MCF 10A (cell line): Measurements from ENCODE around the gene DNAH5. TPM values are rescaled to one million over a fixed set of nuclear protein-coding genes. Genes with fewer than 3 reads are reported as not detected.

Source experiments
- Bru-seq: library from RNA; stranded (reverse); fragments of 400-500 nt; gene quantifications from one replicate; lab custom pipeline; 2021; lab: Mats Ljungman, UMichigan
- BruChase-seq, 2 experiments: library from RNA; stranded (reverse); fragments of 400-500 nt; gene quantifications; one replicate each; lab custom pipeline; 2021; lab: Mats Ljungman, UMichigan
- BruUV-seq: library from RNA; stranded (reverse); fragments of 400-500 nt; replicated peaks from 2 replicates; lab custom pipeline; 2021; lab: Mats Ljungman, UMichigan
- CTCF ChIA-PET: fragments of 300-600 bp; sonication (Branson Sonifier 250); formaldehyde crosslinking; extraction: SDS; loops from one replicate; lab custom pipeline; 2021; ENCODE audit warnings: antibody characterized with exemption, inconsistent platforms; lab: Yijun Ruan, JAX
- POLR2A ChIA-PET: fragments of 300-600, 350-650 bp; sonication (Branson Sonifier 250); formaldehyde crosslinking; extraction: SDS; loops from one replicate; lab custom pipeline; 2020; ENCODE audit warnings: antibody characterized with exemption, inconsistent platforms; lab: Yijun Ruan, JAX
- DNase-seq: peaks from one replicate; pipeline ENCODE4 v3.0.0-alpha.2; 2018; ENCODE audit not compliant: unreplicated experiment
- H3K27ac Mint-ChIP-seq: one replicate; pipeline ENCODE4 v1.8.0; 2022; ENCODE audit warnings: mild to moderate bottlenecking, low read depth, mixed read lengths; ENCODE audit not compliant: unreplicated experiment
- H3K27me3 Mint-ChIP-seq: one replicate; pipeline ENCODE4 v1.8.0; 2022; ENCODE audit warnings: mixed read lengths; ENCODE audit not compliant: insufficient read depth, unreplicated experiment
- H3K36me3 Mint-ChIP-seq: one replicate; pipeline ENCODE4 v1.8.0; 2022; ENCODE audit warnings: mild to moderate bottlenecking, moderate library complexity, mixed read lengths; ENCODE audit not compliant: insufficient read depth, unreplicated experiment
- H3K4me1 Mint-ChIP-seq: one replicate; pipeline ENCODE4 v1.8.0; 2022; ENCODE audit warnings: mixed read lengths; ENCODE audit not compliant: insufficient read depth, unreplicated experiment
- H3K4me3 Mint-ChIP-seq: one replicate; pipeline ENCODE4 v1.8.0; 2022; ENCODE audit warnings: mild to moderate bottlenecking, moderate library complexity, mixed read lengths; ENCODE audit not compliant: unreplicated experiment
- H3K9me3 Mint-ChIP-seq: one replicate; pipeline ENCODE4 v1.8.0; 2022; ENCODE audit warnings: mixed read lengths; ENCODE audit not compliant: unreplicated experiment
- intact Hi-C: fragments of 100-400 bp; cut with micrococcal nuclease; formaldehyde crosslinking; loops from 2 replicates; pipeline ENCODE4 v1.14.1; 2022
- long read RNA-seq: library from polyadenylated mRNA; stranded (forward); transcript quantifications from one replicate; pipeline ENCODE4 v2.0.0, GENCODE V29; 2022
- total RNA-seq: library from RNA; stranded (reverse); gene quantifications from 2 replicates; pipeline ENCODE4 v1.2.3, GENCODE V29; 2022
- TF ChIP-seq, protein P1 (sequence below): fragments of 200-600 bp; IDR thresholded peaks from one replicate; pipeline ENCODE4 v1.8.0; 2022; ENCODE audit warnings: antibody characterized with exemption, mild to moderate bottlenecking; ENCODE audit not compliant: unreplicated experiment

Gene DNAH5, protein sequence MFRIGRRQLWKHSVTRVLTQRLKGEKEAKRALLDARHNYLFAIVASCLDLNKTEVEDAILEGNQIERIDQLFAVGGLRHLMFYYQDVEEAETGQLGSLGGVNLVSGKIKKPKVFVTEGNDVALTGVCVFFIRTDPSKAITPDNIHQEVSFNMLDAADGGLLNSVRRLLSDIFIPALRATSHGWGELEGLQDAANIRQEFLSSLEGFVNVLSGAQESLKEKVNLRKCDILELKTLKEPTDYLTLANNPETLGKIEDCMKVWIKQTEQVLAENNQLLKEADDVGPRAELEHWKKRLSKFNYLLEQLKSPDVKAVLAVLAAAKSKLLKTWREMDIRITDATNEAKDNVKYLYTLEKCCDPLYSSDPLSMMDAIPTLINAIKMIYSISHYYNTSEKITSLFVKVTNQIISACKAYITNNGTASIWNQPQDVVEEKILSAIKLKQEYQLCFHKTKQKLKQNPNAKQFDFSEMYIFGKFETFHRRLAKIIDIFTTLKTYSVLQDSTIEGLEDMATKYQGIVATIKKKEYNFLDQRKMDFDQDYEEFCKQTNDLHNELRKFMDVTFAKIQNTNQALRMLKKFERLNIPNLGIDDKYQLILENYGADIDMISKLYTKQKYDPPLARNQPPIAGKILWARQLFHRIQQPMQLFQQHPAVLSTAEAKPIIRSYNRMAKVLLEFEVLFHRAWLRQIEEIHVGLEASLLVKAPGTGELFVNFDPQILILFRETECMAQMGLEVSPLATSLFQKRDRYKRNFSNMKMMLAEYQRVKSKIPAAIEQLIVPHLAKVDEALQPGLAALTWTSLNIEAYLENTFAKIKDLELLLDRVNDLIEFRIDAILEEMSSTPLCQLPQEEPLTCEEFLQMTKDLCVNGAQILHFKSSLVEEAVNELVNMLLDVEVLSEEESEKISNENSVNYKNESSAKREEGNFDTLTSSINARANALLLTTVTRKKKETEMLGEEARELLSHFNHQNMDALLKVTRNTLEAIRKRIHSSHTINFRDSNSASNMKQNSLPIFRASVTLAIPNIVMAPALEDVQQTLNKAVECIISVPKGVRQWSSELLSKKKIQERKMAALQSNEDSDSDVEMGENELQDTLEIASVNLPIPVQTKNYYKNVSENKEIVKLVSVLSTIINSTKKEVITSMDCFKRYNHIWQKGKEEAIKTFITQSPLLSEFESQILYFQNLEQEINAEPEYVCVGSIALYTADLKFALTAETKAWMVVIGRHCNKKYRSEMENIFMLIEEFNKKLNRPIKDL (N-terminal part only)
- total RNA-seq, result 0.05 and 0.07 TPM in 2 replicates
- Bru-seq, nascent RNA, result percentile 16 among the genes with signal in this experiment
- percentile 11 among the genes with signal in this experiment for BruChase-seq, experiment 1, labeled RNA remaining after a 6-hour chase
- percentile 18 among the genes with signal in this experiment for BruChase-seq, experiment 2, labeled RNA remaining after a 2-hour chase
- long read RNA-seq, result 0 reads

DNA sequence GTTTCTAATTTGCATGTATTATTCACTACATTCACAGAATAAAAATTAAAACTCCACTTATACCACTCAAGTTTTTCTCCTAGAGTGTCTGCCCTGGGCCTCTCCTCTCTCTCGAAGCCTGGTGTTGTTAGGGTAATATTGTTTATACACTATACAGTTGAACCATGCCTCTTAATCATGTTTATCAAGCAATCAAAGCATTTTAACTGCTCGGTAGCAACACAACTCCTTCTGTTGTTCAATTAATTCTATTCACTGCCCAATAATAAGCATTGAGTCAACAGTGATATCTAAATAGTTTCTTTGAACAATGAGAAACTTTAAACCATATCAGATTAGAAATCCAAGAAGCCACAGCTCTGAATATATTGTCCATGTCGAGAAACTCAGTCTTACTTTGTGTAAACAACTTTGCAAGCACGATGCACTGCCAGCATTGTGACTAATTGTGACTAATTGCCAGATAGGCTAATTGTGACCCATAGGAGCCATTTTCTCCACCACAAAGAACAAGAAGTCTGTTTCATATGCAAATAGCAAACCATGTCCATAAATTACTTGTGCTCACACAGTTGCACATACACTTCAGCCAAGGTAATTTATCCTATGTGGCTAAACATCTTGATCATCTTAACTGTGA lies at the start of gene DNAH5:
TSS of gene DNAH5 (minus strand) at position 129 of the 640 bp plus-strand sequence. CDS start 250 bp downstream, outside the sequence.
- Mint-ChIP-seq H3K4me1 (no peaks in the 10 kb centered on the region), H3K4me3 (no peak within 1 kb of the TSS), H3K9me3 (no peaks in the 10 kb centered on the region), H3K27ac (no peak within 1 kb of the TSS), H3K36me3 (no peaks in the 10 kb centered on the region), H3K27me3 (no peaks in the 10 kb centered on the region)
- ChIA-PET POLR2A (no interaction called here), CTCF (interaction anchor here (0.6 to 1.3 kb wide), 2 partner anchors 13 to 699 kb away, joined by 3 read pairs; no protein-coding TSS in a partner anchor)
- TF ChIP-seq, protein P1, sequence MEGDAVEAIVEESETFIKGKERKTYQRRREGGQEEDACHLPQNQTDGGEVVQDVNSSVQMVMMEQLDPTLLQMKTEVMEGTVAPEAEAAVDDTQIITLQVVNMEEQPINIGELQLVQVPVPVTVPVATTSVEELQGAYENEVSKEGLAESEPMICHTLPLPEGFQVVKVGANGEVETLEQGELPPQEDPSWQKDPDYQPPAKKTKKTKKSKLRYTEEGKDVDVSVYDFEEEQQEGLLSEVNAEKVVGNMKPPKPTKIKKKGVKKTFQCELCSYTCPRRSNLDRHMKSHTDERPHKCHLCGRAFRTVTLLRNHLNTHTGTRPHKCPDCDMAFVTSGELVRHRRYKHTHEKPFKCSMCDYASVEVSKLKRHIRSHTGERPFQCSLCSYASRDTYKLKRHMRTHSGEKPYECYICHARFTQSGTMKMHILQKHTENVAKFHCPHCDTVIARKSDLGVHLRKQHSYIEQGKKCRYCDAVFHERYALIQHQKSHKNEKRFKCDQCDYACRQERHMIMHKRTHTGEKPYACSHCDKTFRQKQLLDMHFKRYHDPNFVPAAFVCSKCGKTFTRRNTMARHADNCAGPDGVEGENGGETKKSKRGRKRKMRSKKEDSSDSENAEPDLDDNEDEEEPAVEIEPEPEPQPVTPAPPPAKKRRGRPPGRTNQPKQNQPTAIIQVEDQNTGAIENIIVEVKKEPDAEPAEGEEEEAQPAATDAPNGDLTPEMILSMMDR, result no peak
- BruUV-seq, result no TSS peak
- DNase-seq, result peak; percentile 24
- intact Hi-C loops, result no loop called here

DNA sequence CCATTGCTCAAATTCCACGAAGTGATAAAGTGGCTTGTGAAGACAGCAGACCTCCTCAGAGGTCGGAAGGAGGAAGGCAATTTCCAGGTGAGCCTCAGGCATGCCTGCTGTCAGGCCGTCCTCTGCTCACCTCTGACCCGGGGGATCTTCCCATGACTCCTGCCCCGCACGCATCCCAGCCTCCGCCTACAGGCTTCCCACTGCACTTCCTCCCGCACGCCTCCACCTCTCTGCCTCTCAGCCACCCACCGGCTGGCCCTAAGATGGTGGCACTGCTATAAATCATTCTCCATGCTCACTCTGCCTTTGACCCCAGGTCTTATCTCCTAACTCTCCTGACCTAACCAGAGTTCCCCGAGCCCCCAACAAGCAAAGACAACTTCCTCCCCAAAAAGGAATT lies 49.4 kb upstream of the DNAH5 start:
- BruUV-seq, result no TSS peak
- CTCF ChIA-PET, result interaction anchor here (0.6 to 8.8 kb wide), 4 partner anchors 277 to 655 kb away, joined by 3 to 64 read pairs (median 4); no protein-coding TSS in a partner anchor
- H3K36me3 Mint-ChIP-seq, result no peaks in the 10 kb centered on the region
- TF ChIP-seq, protein P1, result no peak
- POLR2A ChIA-PET, result no interaction called here
- no peak overlapping the region for H3K27ac Mint-ChIP-seq
- no peak overlapping the region for H3K4me3 Mint-ChIP-seq
- no peaks in the 10 kb centered on the region for H3K27me3 Mint-ChIP-seq
- H3K9me3 Mint-ChIP-seq, result peaks cover 14% of the 10 kb centered on the region
- intact Hi-C loops, result loop anchor here (10.0 kb wide), 1 partner anchor 101 kb away; no protein-coding TSS in a partner anchor
- DNase-seq, result no peak
- H3K4me1 Mint-ChIP-seq, result no peaks in the 10 kb centered on the region

DNA sequence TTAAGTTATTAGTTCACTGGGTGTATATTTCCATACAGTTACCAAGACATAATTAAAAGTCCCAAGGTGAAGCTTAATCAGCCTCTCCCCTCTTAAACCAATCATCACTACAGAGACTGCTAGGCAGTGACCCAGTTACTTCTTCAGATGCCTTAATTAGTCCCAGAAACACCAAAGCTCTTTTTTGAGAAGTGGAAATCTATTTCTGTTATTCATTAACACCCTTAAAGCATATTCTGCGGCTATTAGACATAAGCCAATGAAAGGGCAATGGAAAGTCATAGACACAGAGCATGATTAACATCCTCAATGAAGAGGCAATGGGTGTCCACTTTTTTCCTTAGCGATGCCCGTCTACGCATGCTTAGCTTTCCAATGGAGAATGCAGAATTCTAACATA lies 48.3 kb upstream of the DNAH5 start:
- intact Hi-C loops, result loop anchor here (10.0 kb wide), 1 partner anchor 102 kb away; no protein-coding TSS in a partner anchor
- H3K27me3 Mint-ChIP-seq, result no peaks in the 10 kb centered on the region
- no peaks in the 10 kb centered on the region for H3K4me1 Mint-ChIP-seq
- DNase-seq, result no peak
- TF ChIP-seq, protein P1, result no peak
- H3K4me3 Mint-ChIP-seq, result no peak overlapping the region
- peaks cover 14% of the 10 kb centered on the region for H3K9me3 Mint-ChIP-seq
- ChIA-PET CTCF (interaction anchor here (0.6 to 8.8 kb wide), 4 partner anchors 279 to 656 kb away, joined by 3 to 64 read pairs (median 4); no protein-coding TSS in a partner anchor), POLR2A (interaction anchor here (0.6 kb wide), 1 partner anchor 9 kb away, joined by 5 read pairs; no protein-coding TSS in a partner anchor)
- H3K27ac Mint-ChIP-seq, result no peak overlapping the region
- no TSS peak for BruUV-seq
- no peaks in the 10 kb centered on the region for H3K36me3 Mint-ChIP-seq
